Coronary artery (tissue), 2 donors: ENCODE measurements around the gene NR4A2.

Experiments used
- DNase-seq: peaks from one replicate; pipeline ENCODE4 v3.0.0-alpha.2; 2017; ENCODE audit warnings: low spot score
- H3K27ac ChIP-seq, 2 donors: fragments of 200-600 bp; sonication (generic); one replicate each; pipeline ENCODE4 v1.5.1; 2016 to 2019
- H3K4me3 ChIP-seq: fragments of 200-600 bp; sonication (generic); 2 replicates; pipeline ENCODE4 v1.5.1; 2016; ENCODE audit warnings: mild to moderate bottlenecking, moderate library complexity
- TF ChIP-seq, protein P1 (sequence below): fragments of 200-600 bp; sonication (generic); IDR thresholded peaks from one replicate; pipeline ENCODE4 v1.5.1; 2019; ENCODE audit warnings: antibody characterized with exemption

The NR4A2 gene

DNA sequence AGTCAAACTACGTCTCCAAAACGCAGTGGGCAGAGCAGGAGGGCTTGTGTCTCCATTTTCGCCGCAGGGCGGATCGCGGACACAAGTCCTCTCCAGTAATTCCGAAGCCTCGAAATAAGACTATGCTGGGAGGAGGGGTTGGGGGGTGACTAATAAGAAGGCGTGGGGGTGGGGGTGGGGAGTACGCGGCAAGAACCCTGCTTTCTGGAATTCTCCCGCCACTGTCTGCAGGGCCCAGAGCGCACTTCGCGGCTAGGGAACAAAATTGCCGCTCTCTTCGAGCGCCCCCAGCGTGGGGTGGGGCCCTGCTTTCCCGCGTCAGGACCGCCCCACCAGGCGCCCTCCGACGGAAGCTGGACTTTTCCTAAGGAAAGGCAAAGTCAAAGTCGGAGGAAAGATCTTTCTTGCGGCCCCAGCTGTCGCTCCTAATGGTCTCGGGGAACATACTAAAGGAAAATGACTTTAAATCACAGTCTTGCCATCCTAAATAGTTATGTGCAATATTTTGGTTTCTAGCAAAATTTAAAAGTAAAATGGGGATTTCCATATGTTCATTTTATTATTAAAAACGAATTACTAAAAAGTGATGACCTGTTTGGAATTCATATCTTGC, 11.9 kb downstream of the NR4A2 start:
- TF ChIP-seq, protein P1, sequence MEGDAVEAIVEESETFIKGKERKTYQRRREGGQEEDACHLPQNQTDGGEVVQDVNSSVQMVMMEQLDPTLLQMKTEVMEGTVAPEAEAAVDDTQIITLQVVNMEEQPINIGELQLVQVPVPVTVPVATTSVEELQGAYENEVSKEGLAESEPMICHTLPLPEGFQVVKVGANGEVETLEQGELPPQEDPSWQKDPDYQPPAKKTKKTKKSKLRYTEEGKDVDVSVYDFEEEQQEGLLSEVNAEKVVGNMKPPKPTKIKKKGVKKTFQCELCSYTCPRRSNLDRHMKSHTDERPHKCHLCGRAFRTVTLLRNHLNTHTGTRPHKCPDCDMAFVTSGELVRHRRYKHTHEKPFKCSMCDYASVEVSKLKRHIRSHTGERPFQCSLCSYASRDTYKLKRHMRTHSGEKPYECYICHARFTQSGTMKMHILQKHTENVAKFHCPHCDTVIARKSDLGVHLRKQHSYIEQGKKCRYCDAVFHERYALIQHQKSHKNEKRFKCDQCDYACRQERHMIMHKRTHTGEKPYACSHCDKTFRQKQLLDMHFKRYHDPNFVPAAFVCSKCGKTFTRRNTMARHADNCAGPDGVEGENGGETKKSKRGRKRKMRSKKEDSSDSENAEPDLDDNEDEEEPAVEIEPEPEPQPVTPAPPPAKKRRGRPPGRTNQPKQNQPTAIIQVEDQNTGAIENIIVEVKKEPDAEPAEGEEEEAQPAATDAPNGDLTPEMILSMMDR, result no peak
- peak; percentile 77 for DNase-seq
- Histone ChIP-seq H3K27ac (peak overlapping the region; percentile 63 to 86), H3K4me3 (peak overlapping the region; percentile 73)

DNA sequence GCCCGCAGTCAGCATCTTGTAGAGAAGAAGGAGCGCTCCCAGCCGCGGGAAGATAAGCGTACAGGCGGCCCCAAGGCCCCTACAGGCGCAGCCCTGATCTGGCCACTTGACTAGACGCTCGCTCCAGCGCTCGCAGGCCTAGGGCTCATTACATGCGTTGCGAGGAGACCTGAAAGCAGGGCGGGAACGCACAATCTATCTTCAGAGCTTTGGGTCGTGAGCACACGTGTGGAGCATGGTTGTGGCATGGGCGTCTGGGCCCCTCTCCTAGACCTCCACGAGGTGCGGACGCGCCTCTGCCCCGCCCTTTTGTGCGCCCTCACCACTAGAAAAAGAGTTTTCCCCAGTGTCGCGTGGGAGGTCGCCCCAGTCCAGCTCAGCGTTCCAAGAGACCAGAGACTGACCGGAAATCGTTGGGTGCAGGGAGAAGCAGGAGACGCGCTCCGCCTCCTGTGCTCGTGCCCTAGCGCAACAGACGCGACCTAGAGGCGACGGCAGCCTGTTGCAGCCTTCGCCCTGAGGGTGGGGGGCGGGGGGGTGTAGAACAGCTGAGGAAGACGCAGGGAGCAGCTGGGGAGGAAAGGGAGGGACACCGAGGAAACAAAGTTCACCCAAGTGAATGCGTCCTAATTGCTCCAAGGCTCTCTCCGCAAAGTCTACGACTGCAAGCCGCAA, 12.6 kb downstream of the NR4A2 start:
- Histone ChIP-seq H3K27ac (peak overlapping the region; percentile 63 to 86), H3K4me3 (peak overlapping the region; percentile 73)
- TF ChIP-seq, protein P1, result no peak
- peak; percentile 82 for DNase-seq

DNA sequence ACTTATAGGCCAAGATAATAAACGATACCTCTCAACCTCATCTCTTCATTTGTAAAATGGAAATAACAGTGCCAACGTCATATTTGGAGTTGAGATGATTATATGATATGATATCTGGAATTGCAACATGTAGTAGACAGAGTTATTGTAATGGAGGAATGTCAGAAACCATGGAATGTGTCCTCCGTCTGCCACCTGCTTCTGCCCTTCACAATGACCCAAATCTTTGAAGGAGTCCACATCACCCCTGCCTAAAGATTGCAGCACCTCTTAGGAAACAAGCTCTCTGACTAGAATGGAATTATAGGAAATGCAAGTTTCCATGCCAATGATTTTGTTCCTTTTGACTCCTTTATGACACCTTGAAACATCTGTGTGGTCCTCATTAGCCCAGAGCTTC, 14.9 kb downstream of the NR4A2 start:
- Histone ChIP-seq H3K4me3 (no peak overlapping the region), H3K27ac (no peak overlapping the region)
- DNase-seq, result no peak
- TF ChIP-seq, protein P1, result no peak

DNA sequence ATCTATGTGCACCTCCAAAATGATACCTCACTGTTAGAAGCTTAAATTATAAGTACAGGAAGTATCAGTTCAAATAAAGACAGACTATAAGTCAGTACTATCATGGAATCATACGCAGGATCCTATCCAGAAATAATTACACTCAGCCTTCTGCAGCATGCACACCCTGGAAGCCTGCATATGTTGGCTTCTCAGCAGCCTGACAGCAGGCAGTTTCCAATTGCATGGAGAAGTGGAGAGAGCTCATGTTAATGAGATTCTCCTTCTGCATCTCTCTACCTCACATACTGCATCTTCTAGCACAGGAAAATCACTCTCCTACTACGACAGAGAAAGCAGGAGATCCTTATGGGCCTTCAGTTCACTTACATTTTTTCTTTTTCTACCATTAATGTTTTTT, 20.5 kb downstream of the NR4A2 start:
- H3K4me3 ChIP-seq, result no peak overlapping the region
- no peak overlapping the region for H3K27ac ChIP-seq
- DNase-seq, result no peak
- TF ChIP-seq, protein P1, result no peak

DNA sequence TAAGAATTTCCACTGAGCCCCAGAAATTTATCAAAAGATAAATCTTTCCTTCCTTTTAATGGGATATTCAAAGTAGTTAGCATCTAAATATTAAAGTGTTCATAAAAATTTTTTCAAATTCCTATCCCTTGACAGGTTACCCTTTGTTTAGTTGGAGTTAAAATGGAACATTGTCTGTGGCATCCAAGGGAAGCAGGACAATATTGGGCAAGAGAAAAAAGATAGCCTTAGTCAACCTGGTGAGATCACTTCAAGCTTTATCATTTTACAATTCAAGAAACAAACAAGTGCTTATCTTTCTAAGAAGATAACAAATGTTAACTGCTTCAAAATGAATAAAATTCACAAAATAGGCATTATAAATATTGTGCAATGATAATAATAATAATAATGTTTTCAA, 21.7 kb downstream of the NR4A2 start:
- TF ChIP-seq, protein P1, result no peak
- no peak for DNase-seq
- no peak overlapping the region for H3K27ac ChIP-seq

DNA sequence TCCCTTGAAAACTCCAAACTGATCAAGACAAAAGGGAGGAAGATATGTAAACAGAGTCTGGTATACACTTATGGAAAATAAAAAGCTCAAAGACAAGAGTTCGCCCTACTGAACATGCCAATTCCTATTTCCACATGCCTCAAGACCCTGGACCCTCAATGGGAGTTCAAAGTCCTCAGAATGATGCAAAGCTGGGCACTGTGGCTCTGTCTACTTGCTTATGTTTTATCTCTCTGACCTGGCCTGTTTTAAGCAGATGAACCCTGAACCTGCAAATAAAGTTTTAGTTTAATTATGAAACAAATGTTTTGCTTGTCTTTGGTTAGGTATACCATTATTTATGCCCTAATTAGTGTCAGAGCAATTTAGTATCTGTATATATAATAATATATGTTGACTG, 22.6 kb downstream of the NR4A2 start:
- Histone ChIP-seq H3K4me3 (no peak overlapping the region), H3K27ac (no peak overlapping the region)
- TF ChIP-seq, protein P1, result no peak
- DNase-seq, result no peak

More for the DNA sequence above, 21.7 kb downstream of the NR4A2 start:
- H3K4me3 ChIP-seq, result no peak overlapping the region

DNA sequence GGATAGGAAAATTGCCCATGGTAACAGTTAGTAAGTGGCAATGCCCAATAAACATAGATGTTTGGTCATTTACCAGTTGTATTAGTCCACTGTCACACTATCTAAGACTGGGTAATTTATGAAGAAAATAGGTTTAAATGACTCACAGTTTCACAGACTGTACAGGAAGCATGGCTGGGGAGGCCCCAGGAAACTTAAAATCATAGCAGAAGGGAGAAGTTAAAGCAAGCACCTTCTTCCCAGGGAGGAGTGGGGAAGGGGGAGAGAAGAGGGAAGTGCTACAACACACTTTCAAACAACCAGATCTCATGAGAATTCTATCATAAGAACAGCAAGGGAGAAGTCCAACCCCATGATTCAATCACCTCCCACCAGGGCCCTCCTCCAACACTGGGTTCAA, 23.4 kb downstream of the NR4A2 start:
- H3K4me3 ChIP-seq, result no peak overlapping the region
- no peak overlapping the region for H3K27ac ChIP-seq
- TF ChIP-seq, protein P1, result no peak
- DNase-seq, result no peak
